ENCODE data around the gene PEG3. TPM values are rescaled to one million over a fixed set of nuclear protein-coding genes. Genes with fewer than 3 reads are reported as not detected.

Gene PEG3
- total RNA-seq, 1 donor from 2014 or later = not detected

DNA sequence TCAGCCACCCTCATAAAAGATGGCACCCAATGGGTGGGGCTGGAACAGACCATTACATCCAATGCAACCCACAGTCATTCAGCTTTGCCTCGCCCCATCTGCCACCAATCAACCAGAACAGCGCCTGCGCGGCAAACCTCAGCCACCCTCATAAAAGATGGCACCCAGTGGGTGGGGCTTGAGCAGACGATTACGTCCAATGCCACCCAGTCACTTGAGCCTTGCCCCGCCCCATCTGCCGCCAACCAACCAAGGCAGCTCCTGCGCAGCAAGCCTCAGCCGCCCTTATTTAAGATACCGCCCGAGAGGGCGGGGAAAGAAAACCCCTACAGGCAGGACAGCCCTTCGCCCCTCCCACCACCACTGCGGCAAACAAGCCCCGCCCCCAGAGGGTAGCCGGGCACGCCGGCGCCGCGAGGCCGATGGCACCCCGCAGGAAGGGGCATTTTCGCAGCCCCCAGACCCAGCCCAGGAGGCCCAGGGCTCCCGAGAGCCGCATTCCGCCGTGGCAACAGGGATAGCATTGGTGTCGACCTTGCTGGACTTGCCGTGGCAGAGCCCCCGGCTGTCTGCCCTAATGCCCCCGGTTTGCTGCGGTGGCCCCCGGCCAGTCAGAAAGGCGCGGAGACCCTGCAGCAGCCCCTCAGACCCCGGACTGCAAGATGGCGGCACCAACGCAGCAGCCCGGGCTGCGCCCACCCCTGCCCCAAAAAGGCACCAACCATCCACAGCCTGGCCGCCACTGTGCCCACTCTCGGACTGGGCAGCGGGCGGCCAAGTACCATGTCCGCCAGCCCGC is 675 bp downstream of the PEG3 start:
- no peaks in the 10 kb centered on the region for H3K79me2 ChIP-seq (ENCODE audit: low read depth)
- Mint-ChIP-seq H3K27me3 (ENCODE audit: insufficient read depth, low read depth) (peaks cover 3% of the 10 kb centered on the region), H3K36me3 (peaks cover 2% of the 10 kb centered on the region), H3K9me3 (peaks cover 58% of the 10 kb centered on the region), H3K4me1 (no peaks in the 10 kb centered on the region), H3K4me3 (no peak overlapping the region), H3K27ac (no peak overlapping the region)
- TF ChIP-seq EZH2 (IDR thresholded peaks at IDR 0.05) (no peak), CTCF (IDR thresholded peaks at IDR 0.05) (no peak), EZH2phosphoT487 (IDR thresholded peaks at IDR 0.05) (no peak)
- H3K4me1 ChIP-seq = no peaks in the 10 kb centered on the region
- H3K36me3 ChIP-seq = no peaks in the 10 kb centered on the region
- no peak overlapping the region for H3K9ac ChIP-seq
- H2AFZ ChIP-seq (replicated peaks) = no peak overlapping the region
- H3K4me2 ChIP-seq = no peak overlapping the region
- DNase-seq (ENCODE audit: low spot score) = no peak
- H3K27me3 ChIP-seq = no peaks in the 10 kb centered on the region
- no peaks in the 10 kb centered on the region for H4K20me1 ChIP-seq (ENCODE audit: low read depth)
- no peak overlapping the region for H3K27ac ChIP-seq
- no peaks in the 10 kb centered on the region for H3F3A ChIP-seq (ENCODE audit: low read depth)
- H3K4me3 ChIP-seq = no peak overlapping the region
- peaks cover 22% of the 10 kb centered on the region for H3K9me3 ChIP-seq (ENCODE audit: low read depth)

- Histone ChIP-seq H3K27me3 (no peaks in the 10 kb centered on the region), H3K9me3 (ENCODE audit: low read depth) (peaks cover 19% of the 10 kb centered on the region), H4K20me1 (ENCODE audit: low read depth) (no peaks in the 10 kb centered on the region), H3K36me3 (no peaks in the 10 kb centered on the region), H3K79me2 (ENCODE audit: low read depth) (no peaks in the 10 kb centered on the region), H3K4me1 (no peaks in the 10 kb centered on the region), H3F3A (ENCODE audit: low read depth) (no peaks in the 10 kb centered on the region), H3K9ac (no peak overlapping the region), H3K4me2 (no peak overlapping the region), H3K27ac (no peak overlapping the region), H3K4me3 (no peak overlapping the region), H2AFZ (replicated peaks) (no peak overlapping the region)
- Mint-ChIP-seq H3K36me3 (peaks cover 2% of the 10 kb centered on the region), H3K27ac (no peak overlapping the region), H3K4me3 (no peak overlapping the region), H3K9me3 (peaks cover 62% of the 10 kb centered on the region), H3K27me3 (ENCODE audit: insufficient read depth, low read depth) (peaks cover 3% of the 10 kb centered on the region), H3K4me1 (no peaks in the 10 kb centered on the region)
- DNase-seq (ENCODE audit: low spot score) = no peak
- TF ChIP-seq EZH2 (IDR thresholded peaks at IDR 0.05) (no peak), CTCF (IDR thresholded peaks at IDR 0.05) (no peak), EZH2phosphoT487 (IDR thresholded peaks at IDR 0.05) (no peak)
These were observed 1.4 kb downstream of the PEG3 start for GRCh38 chr19:56838909-56839651.

- Histone ChIP-seq H3F3A (ENCODE audit: low read depth) (no peaks in the 10 kb centered on the region), H3K4me2 (no peak overlapping the region), H3K27me3 (no peaks in the 10 kb centered on the region), H3K4me3 (no peak overlapping the region), H3K27ac (no peak overlapping the region), H3K9ac (no peak overlapping the region), H3K79me2 (ENCODE audit: low read depth) (no peaks in the 10 kb centered on the region), H2AFZ (replicated peaks) (no peak overlapping the region), H3K9me3 (ENCODE audit: low read depth) (peaks cover 11% of the 10 kb centered on the region), H3K36me3 (no peaks in the 10 kb centered on the region), H3K4me1 (no peaks in the 10 kb centered on the region), H4K20me1 (ENCODE audit: low read depth) (no peaks in the 10 kb centered on the region)
- H3K36me3 Mint-ChIP-seq = peaks cover 2% of the 10 kb centered on the region
- no peak for DNase-seq (ENCODE audit: low spot score)
- TF ChIP-seq CTCF (IDR thresholded peaks at IDR 0.05) = no peak
- TF ChIP-seq EZH2phosphoT487 (IDR thresholded peaks at IDR 0.05) = no peak
- TF ChIP-seq EZH2 (IDR thresholded peaks at IDR 0.05) = no peak
- H3K9me3 Mint-ChIP-seq = peaks cover 67% of the 10 kb centered on the region
- H3K4me3 Mint-ChIP-seq = no peak overlapping the region
- H3K27me3 Mint-ChIP-seq (ENCODE audit: insufficient read depth, low read depth) = peaks cover 3% of the 10 kb centered on the region
- no peak overlapping the region for H3K27ac Mint-ChIP-seq
- no peaks in the 10 kb centered on the region for H3K4me1 Mint-ChIP-seq
These were observed 2.3 kb downstream of the PEG3 start for GRCh38 chr19:56838024-56838908.

Measured in neural progenitor cell (in vitro differentiated cells).